Aorta (tissue), 5 donors: ENCODE data around the gene CFAP46. TPM values are rescaled to one million over a fixed set of nuclear protein-coding genes. Genes with fewer than 3 reads are reported as not detected.
A peak's percentile ranks its signal among the peaks of the same experiment; 100 is the strongest.
"Not testable (repeated sequence)": the region's sequence is repeated elsewhere in the genome, so short reads cannot be mapped to it uniquely, and the experiment has no call there.

Source experiments
- ATAC-seq: fragments of 200-7000 bp; cut with Tn5 transposase; one replicate; pipeline ENCODE4 v1.9.1; 2022; ENCODE audit warnings: moderate library complexity; ENCODE audit not compliant: low FRiP score
- DNase-seq, 2 donors: peaks; one replicate each; pipeline ENCODE4 v3.0.0-alpha.2; 2020
- H3K27ac ChIP-seq, 2 donors: one replicate each; pipeline ENCODE4 v1.5.1; 2013; ENCODE audit warnings: low read length in 2 of 2, mild to moderate bottlenecking in 2 of 2, moderate library complexity in 2 of 2, control low read depth in 1 of 2, inconsistent platforms in 1 of 2, low read depth in 1 of 2
- H3K27me3 ChIP-seq, 2 donors: one replicate each; pipeline ENCODE4 v1.6.1; 2013; ENCODE audit warnings: control low read depth in 1 of 2, low read length in 1 of 2, mild to moderate bottlenecking in 1 of 2, moderate library complexity in 1 of 2; ENCODE audit not compliant: insufficient read depth in 2 of 2, control insufficient read depth in 1 of 2
- H3K36me3 ChIP-seq, 2 donors: one replicate each; pipeline ENCODE4 v1.6.1; 2013; ENCODE audit warnings: control low read depth in 1 of 2, low read length in 1 of 2, mild to moderate bottlenecking in 1 of 2; ENCODE audit not compliant: insufficient read depth in 2 of 2, control insufficient read depth in 1 of 2
- H3K4me1 ChIP-seq, 2 donors: one replicate each; pipeline ENCODE4 v1.6.1; 2013; ENCODE audit warnings: low read length in 2 of 2, control low read depth in 1 of 2, mild to moderate bottlenecking in 1 of 2, moderate library complexity in 1 of 2; ENCODE audit not compliant: insufficient read depth in 2 of 2, control insufficient read depth in 1 of 2
- H3K4me3 ChIP-seq, 2 donors: one replicate each; pipeline ENCODE4 v1.5.1; 2013; ENCODE audit warnings: low read length in 2 of 2, control low read depth in 1 of 2, mild to moderate bottlenecking in 1 of 2
- H3K9me3 ChIP-seq: one replicate; pipeline ENCODE4 v1.6.1; 2013; ENCODE audit warnings: mild to moderate bottlenecking, low read length; ENCODE audit not compliant: control insufficient read depth
- WGBS, 2 donors: extraction: QIAGEN DNeasy Blood & Tissue Kit; methylation state at CpG; one replicate each; pipeline ENCODE4 v1.1.7; 2013; 5-methylcytosine and 5-hydroxymethylcytosine counted together
- intact Hi-C, 2 donors: fragments of 100-400 bp; cut with DNase I; formaldehyde crosslinking; loops; one replicate each; pipeline versions ENCODE4 v1.14.2 to v1.15.0; 2022
- polyA plus RNA-seq, 2 donors: library from polyadenylated mRNA; stranded (reverse); fragments of 200-250 nt; gene quantifications; one replicate each; pipeline ENCODE4 v1.2.3, GENCODE V29; 2013
- total RNA-seq, 2 donors: library from RNA; stranded (reverse); fragmentation: NEBNext Ultra II Directional; extraction: Animal tissue kit (Norgen Biotek cat#: 25700); gene quantifications; one replicate each; pipeline ENCODE4 v1.2.1, GENCODE V29; 2021
- donor health status: healthy with polysubstance abuse.
- donor health status: Bipolar disorder and iron deficiency.
- donor health status: DM: no; HTN: no; CAD: no.
- donor health status: DM: no; HTN: no; CAD: no.
- donor health status: DM: yes; HTN: yes; CAD: no.

The CFAP46 gene
- total and polyA plus RNA-seq, 4 donors: 0.42 TPM; not detected in 3

DNA sequence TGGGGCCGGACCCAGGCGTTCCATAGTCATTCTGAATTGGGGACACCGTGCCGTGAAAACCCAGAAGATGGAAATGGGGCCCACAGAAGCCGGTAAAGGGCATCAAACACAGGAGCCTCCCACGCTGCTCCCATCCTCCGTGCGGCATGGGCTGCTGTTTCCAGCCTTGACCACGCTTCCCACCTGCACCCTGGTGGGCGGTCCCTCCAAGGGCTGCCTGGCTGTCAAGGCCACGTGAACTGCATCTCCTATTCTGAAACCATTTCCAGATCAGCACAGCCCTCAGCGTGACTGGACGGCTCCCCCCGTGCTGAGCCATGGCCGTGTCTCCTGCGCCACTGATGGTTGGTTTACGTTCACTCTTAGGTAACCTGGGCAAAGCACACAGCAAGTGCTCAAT lies 14.1 kb downstream of the CFAP46 start:
- 93 to 94% methylated on average over 17 of the region's 17 CpGs for WGBS, 2 donors
- no peaks in the 10 kb centered on the region for H3K36me3 ChIP-seq
- DNase-seq: peak in 1 of 2 donors; percentile 66
- H3K4me1 ChIP-seq: no peaks in the 10 kb centered on the region
- H3K4me3 ChIP-seq: no peak overlapping the region
- H3K9me3 ChIP-seq: no peaks in the 10 kb centered on the region
- ATAC-seq: no peak
- no peak overlapping the region for H3K27ac ChIP-seq
- H3K27me3 ChIP-seq: no peaks in the 10 kb centered on the region
- intact Hi-C loops: no loop called here

DNA sequence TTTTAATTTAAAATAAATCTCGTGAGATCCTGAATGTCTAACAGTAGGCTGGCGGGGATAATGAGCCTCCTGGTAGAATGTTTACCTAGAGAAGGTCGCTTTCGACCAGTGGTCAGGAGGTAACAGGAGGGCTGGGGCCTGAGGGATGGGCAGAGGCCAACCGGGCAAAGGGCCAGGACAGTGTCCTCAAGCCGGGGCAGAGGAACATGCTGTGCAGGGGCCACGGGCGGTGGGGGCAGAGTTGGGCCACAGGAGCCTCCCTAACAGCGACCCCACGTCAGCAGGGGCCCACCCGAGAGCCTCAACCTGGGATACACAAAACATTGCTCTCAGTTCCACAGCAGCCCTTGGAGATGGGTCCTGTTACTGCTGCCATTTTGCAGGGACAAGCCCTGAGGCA lies 14.5 kb downstream of the CFAP46 start:
- Histone ChIP-seq H3K27me3 (no peaks in the 10 kb centered on the region), H3K36me3 (no peaks in the 10 kb centered on the region), H3K4me3 (no peak overlapping the region), H3K27ac (no peak overlapping the region), H3K4me1 (no peaks in the 10 kb centered on the region), H3K9me3 (no peaks in the 10 kb centered on the region)
- DNase-seq (no peak), ATAC-seq (no peak)
- 86 to 89% methylated on average over 11 of the region's 11 CpGs for WGBS, 2 donors
- intact Hi-C loops: no loop called here

DNA sequence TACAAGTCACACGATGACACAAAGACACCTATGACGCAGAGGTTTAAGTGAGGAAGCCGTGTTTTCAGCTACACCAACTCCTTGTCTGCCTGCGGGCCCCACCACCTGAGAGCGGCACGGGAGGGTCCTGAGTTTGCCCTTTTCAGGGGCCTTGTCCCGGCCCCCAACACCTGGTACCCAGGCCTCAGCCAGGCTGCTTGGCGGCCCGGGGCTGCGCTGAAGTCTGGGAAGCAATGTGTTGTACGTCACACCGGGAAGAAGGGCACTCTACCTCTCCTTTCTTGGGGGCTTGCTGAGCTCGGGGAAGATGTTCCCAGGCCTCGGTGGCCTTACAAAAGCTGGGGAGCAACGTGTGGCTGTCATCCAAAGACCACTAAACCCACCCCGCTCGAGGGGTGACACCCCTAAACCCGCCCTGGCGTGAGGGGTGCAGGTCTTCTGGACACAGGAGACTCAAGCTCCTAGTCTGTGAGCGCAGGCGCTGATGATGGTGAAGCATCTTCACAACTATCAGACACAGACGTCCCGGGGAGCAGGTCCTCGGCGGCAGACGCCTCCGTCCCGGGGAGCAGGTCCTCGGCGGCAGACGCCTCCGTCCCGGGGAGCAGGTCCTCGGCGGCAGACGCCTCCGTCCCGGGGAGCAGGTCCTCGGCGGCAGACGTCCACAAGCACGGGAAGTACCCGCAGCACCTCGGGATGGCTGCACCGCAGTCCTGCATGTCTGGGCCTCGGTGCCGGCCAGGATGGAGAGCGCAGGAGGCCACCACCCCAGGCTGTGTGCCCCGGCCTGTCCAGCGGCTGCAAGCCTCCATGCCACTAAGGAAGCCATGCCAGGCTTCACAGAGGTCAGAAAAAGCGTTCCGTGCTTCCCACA lies 15.4 kb downstream of the CFAP46 start:
- H3K27ac ChIP-seq: no peak overlapping the region
- H3K27me3 ChIP-seq: no peaks in the 10 kb centered on the region
- no peaks in the 10 kb centered on the region for H3K4me1 ChIP-seq
- ATAC-seq (no peak), DNase-seq (peak in 1 of 2 donors; percentile 64)
- H3K36me3 ChIP-seq: no peaks in the 10 kb centered on the region
- WGBS, 2 donors: 90 to 91% methylated on average over 52 of the region's 52 CpGs
- H3K4me3 ChIP-seq: no peak overlapping the region
- no peaks in the 10 kb centered on the region for H3K9me3 ChIP-seq
- intact Hi-C loops: no loop called here

DNA sequence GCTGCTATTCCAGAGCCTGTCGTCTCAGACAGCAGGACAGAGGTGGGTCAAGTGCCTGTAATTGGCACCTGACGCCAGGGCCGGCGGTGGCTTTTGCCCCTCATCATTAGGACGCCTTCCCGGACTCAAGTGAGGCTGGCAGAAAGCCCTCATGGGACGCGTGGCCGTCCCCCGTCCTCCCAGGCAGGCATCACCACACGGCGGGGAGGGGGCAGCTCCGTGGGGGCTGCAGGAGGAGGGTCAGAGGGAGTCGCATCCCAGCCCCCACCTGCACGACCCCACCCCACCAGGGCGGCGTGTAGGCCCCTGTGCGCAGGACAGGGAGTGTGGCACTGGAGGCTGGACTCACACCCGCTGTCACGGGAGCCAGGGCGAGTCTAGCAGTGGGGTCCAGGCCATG lies 16.3 kb downstream of the CFAP46 start:
- 84 to 89% methylated on average over 21 of the region's 21 CpGs for WGBS, 2 donors
- peak in 1 of 2 donors; percentile 53 for DNase-seq
- H3K27ac ChIP-seq: no peak overlapping the region
- no peak overlapping the region for H3K4me3 ChIP-seq
- intact Hi-C loops: no loop called here
- H3K27me3 ChIP-seq: no peaks in the 10 kb centered on the region
- H3K9me3 ChIP-seq: no peaks in the 10 kb centered on the region
- no peaks in the 10 kb centered on the region for H3K4me1 ChIP-seq
- no peaks in the 10 kb centered on the region for H3K36me3 ChIP-seq
- ATAC-seq: no peak

DNA sequence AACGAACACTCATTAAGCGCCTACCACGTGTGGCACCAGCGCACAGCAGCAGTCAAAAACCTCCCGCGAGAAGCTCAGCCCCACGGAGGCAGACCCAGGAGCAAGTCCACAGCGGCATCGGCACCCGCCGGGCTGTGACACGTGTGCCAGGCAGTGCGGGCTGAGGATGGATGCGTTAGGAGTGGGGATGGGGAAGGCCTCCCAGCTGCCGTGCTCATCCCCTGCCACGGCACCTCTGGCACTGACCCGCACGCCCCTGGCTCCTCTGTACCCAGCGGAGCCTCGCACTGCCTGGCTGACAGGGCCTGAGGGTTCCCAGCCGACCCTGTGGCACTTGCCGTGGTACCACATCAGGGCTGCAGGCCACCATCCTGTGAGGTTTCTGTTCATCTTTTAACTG lies 16.8 kb downstream of the CFAP46 start:
- no peaks in the 10 kb centered on the region for H3K9me3 ChIP-seq
- H3K36me3 ChIP-seq: no peaks in the 10 kb centered on the region
- intact Hi-C loops: no loop called here
- no peak for ATAC-seq
- 91 to 93% methylated on average over 22 of the region's 22 CpGs for WGBS, 2 donors
- DNase-seq: peak in 1 of 2 donors; percentile 70
- H3K4me1 ChIP-seq: no peaks in the 10 kb centered on the region
- no peak overlapping the region for H3K27ac ChIP-seq
- no peaks in the 10 kb centered on the region for H3K27me3 ChIP-seq
- no peak overlapping the region for H3K4me3 ChIP-seq

DNA sequence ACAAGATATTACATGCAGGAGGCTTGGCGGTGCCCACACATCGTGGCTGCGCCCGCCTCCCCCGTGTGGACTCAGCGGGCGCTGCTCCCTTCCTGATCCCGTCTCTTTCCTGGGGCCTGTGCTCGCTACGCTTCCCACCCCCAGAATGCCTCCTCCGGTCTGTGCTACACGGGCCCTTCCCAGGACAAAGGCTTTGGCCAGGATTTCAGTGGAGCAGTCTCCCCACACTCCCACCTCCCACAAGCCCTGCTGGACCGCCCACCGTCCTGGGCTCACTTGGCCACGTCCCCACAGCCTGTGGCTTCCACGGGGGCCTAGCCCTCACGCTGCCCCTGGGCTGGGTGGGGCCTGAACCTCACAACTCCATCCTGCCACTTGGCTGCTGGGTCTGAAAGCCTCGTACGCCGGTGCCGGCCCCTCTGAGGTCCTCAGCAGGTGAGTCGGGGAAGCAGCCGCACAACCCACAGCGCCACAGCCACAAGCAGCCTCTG lies 17.3 kb downstream of the CFAP46 start:
- Histone ChIP-seq H3K27ac (no peak overlapping the region), H3K4me3 (no peak overlapping the region), H3K4me1 (no peaks in the 10 kb centered on the region), H3K9me3 (no peaks in the 10 kb centered on the region), H3K27me3 (no peaks in the 10 kb centered on the region), H3K36me3 (no peaks in the 10 kb centered on the region)
- 88 to 89% methylated on average over 24 of the region's 24 CpGs for WGBS, 2 donors
- ATAC-seq: no peak
- intact Hi-C loops: no loop called here
- peak; percentile 29 to 56 for DNase-seq

DNA sequence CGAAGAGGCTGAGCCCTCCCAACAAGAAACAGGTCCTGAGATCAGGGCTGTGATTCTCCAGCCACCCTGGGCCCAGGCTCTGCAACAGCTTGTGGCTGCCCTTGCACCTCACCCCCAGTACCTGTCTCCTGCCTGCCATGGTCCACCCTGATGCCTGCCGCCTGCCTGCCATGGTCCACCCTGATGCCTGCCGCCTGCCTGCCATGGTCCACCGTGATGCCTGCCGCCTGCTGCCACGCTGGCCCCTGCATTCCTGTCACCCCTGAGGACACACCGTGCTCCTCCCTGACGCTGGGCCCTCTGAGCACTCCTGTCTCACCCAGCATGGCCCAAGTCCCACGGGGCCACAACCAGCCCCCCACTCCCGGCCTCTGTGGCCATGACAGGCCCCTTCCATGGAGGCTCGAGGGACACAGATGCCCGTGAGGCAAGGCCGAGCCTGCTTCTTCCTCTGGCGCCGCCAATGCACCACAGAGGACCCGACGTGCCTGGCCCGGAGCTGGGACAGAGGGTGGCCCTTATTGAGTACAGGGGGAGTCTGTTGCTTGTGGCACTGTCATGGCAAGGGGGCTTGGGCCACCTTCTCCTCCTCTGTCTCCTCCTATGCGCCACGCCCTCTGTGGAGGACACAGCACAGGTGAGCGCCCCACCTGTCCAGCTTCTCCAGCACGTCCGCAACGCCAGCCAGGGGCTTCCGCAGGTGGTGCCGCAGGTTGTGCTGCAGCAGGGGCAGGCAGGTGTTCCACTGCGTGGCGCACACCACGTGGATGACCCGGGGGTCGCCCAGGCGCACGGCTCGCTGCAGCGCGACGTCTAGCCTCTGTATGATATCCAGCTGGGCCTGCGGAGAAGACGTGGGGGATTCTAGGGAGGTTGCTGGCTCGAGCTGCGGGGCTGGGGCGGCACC lies 18.1 kb downstream of the CFAP46 start:
- ATAC-seq (no peak), DNase-seq (peak in 1 of 2 donors; percentile 40)
- 94% methylated on average over 42 of the region's 42 CpGs for WGBS, 2 donors
- H3K27ac ChIP-seq: no peak overlapping the region
- no peaks in the 10 kb centered on the region for H3K36me3 ChIP-seq
- H3K27me3 ChIP-seq: no peaks in the 10 kb centered on the region
- intact Hi-C loops: no loop called here
- H3K9me3 ChIP-seq: no peaks in the 10 kb centered on the region
- no peaks in the 10 kb centered on the region for H3K4me1 ChIP-seq
- H3K4me3 ChIP-seq: no peak overlapping the region

DNA sequence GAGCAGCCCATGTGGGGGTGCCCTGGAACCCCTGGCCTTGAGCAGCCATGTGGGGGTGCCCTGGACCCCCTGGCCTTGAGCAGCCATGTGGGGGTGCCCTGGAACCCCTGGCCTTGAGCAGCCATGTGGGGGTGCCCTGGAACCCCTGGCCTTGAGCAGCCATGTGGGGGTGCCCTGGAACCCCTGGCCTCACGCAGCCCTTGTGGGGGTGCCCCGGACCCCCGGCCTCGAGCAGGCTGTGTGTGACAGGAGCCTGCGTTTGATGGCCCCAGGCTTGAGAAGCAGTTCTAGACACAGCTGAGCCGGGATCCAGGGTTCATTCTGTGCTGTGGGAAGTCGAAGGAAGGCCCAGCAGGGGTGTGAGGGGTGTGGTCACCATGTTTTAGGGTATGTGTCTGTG lies 19.0 kb downstream of the CFAP46 start:
- intact Hi-C loops, ATAC-seq: not testable (repeated sequence)
- WGBS, 2 donors: 79 to 84% methylated on average over 7 of the region's 7 CpGs

More for the DNA sequence above, 19.0 kb downstream of the CFAP46 start:
- H3K4me1 ChIP-seq, H3K27ac ChIP-seq, H3K36me3 ChIP-seq, H3K9me3 ChIP-seq, H3K27me3 ChIP-seq, H3K4me3 ChIP-seq: not testable (repeated sequence)
- DNase-seq: peak in 1 of 2 donors; percentile 29
